Neural progenitor cell (in vitro differentiated cells): ENCODE data around the gene RIMKLB.

Experiments
- CTCF ChIP-seq: fragments of 200-600 bp; sonication (generic); IDR thresholded peaks from 2 replicates; pipeline ENCODE4 v1.5.1; 2017; ENCODE audit warnings: antibody characterized with exemption, mild to moderate bottlenecking
- EZH2 ChIP-seq: fragments of 200-600 bp; sonication (generic); IDR thresholded peaks from 2 replicates; pipeline ENCODE4 v1.6.1; 2017; ENCODE audit warnings: antibody characterized with exemption, mild to moderate bottlenecking, moderate library complexity

GRCh38 chr12:8827551-8828256, 129.9 kb downstream of the RIMKLB start:
- no peak for TF ChIP-seq CTCF
- no peak for TF ChIP-seq EZH2
